Mucosa of gallbladder (tissue), 1 donor: ENCODE results near the gene SLC19A1. TPM values are rescaled to one million over a fixed set of nuclear protein-coding genes. Genes with fewer than 3 reads are reported as not detected.

ENCODE experiments used
- DNase-seq: peaks from one replicate; pipeline ENCODE4 v3.0.0-alpha.2; 2020; ENCODE audit warnings: low spot score
- total RNA-seq: library from RNA; stranded (reverse); gene quantifications from one replicate; pipeline ENCODE4 v1.2.1, GENCODE V29; 2021
- donor health status: DM: no; HTN: no; CAD: no.

Gene SLC19A1
- total RNA-seq, result 7.0 TPM

GRCh38 chr21:45542242-45542666 is at the start of gene SLC19A1:
Gene SLC19A1, minus strand, starts transcription at chr21:45542440. Its CDS starts 4,481 bp downstream, at chr21:45537959.
- peak; percentile 57 for DNase-seq

- no peak for DNase-seq
These were observed 49.5 kb upstream of the SLC19A1 start for GRCh38 chr21:45591619-45592207.

- DNase-seq, result no peak
These were observed 48.7 kb upstream of the SLC19A1 start for GRCh38 chr21:45590726-45591618.

GRCh38 chr21:45590246-45590725 is 48.0 kb upstream of the SLC19A1 start:
- peak; percentile 44 for DNase-seq

- DNase-seq, result no peak
These were observed 47.5 kb upstream of the SLC19A1 start for GRCh38 chr21:45589686-45590245.

GRCh38 chr21:45588871-45589491 is 46.7 kb upstream of the SLC19A1 start:
- DNase-seq, result no peak

- DNase-seq, result no peak
These were observed 46.0 kb upstream of the SLC19A1 start for GRCh38 chr21:45588086-45588825.

GRCh38 chr21:45586289-45586858 is 44.1 kb upstream of the SLC19A1 start:
- no peak for DNase-seq

GRCh38 chr21:45584786-45585185 is 42.5 kb upstream of the SLC19A1 start:
- no peak for DNase-seq

- DNase-seq, result no peak
These were observed 41.7 kb upstream of the SLC19A1 start for GRCh38 chr21:45583831-45584509.

GRCh38 chr21:45582128-45582527 is 39.9 kb upstream of the SLC19A1 start:
- DNase-seq, result no peak

- DNase-seq, result no peak
These were observed 39.1 kb upstream of the SLC19A1 start for GRCh38 chr21:45581322-45581712.

GRCh38 chr21:45580576-45581321 is 38.5 kb upstream of the SLC19A1 start:
- DNase-seq, result no peak

- no peak for DNase-seq
These were observed 37.9 kb upstream of the SLC19A1 start for GRCh38 chr21:45580181-45580575.

- DNase-seq, result no peak
These were observed 37.3 kb upstream of the SLC19A1 start for GRCh38 chr21:45579383-45580180.

- DNase-seq, result no peak
These were observed 36.7 kb upstream of the SLC19A1 start for GRCh38 chr21:45578811-45579381.

GRCh38 chr21:45578176-45578801 is 36.0 kb upstream of the SLC19A1 start:
- no peak for DNase-seq

GRCh38 chr21:45577801-45578175 is 35.5 kb upstream of the SLC19A1 start:
- DNase-seq, result no peak
